ENCODE results near the gene MRAS.

The MRAS gene

GRCh38 chr3:138340511-138340910 is 7.9 kb upstream of the MRAS start:
- no peak for DNase-seq (ENCODE audit: low spot score)

DNA sequence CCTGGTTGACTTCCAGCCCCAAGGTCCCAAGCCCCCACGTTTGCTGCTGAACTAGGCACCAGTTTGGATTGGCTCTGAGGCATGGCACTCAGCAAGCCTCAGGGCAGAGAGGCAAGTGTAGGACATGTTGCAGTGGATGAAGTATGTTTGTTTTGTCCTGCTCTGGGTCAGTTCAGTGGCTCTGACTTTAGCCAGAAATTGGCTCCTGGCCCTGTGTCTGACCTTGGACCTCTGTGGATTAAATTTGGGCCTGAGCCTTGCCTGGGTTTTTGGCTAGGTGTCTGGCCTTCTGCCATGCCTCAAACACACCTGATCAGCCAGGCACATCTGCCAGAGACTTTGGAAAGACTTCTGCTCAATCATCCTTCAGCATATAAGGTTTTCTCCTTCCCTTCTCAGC is 3.6 kb upstream of the MRAS start:
- no peak for DNase-seq (ENCODE audit: low spot score)

DNA sequence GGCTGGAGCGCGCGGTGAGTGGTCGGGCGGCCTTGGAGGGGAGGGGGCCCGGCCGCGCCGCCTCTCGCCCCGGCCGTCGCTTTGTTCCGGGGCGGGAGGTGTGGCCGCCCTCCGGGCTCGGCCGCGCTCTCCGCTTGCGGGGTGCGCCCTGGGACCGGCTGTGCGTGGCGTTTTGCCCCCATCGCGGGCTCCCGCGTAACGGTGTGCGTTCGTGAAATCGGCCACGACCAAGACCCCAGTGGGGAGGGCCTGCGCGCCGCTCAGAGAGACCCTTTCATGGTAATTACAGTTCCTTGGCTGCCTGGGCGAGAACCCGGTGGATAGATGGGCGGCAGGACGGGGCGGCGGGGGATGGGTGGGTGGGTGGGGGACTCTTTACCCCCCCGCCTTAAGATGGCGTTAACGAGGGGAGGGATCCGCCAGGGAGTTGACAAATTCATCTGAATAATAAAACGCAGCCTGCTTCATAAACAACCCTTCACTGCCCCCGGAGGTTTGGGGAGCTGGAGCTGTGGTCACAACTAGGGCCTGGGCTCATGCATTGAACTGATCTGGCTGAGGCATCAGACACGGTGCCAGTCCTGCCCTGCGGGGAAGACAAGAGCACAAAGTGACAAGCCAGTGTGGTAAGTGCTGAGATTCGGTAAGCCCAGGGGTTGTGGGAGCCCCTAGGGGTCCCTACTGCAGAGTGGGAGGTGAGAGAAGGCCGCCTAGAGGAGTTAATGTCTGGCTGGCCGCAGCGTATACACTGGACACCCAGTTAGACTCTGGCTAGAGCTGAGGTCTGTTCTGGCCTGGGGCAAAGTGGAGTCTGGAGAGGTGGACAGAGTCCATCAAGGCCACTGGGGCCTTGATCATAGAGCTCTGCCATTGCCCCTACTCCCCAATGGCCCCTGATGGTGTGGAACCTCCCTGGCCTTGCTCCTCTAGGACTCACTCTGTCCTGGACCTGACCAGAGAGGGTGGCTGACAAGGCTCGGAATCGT is 668 bp downstream of the MRAS start:
- DNase-seq (ENCODE audit: low spot score), result peak; percentile 50

GRCh38 chr3:138349926-138350665 is 1.7 kb downstream of the MRAS start:
- DNase-seq (ENCODE audit: low spot score), result no peak

GRCh38 chr3:138351151-138351550 is 2.8 kb downstream of the MRAS start:
- no peak for DNase-seq (ENCODE audit: low spot score)

- DNase-seq (ENCODE audit: low spot score), result no peak
Observed at GRCh38 chr3:138351916-138352550, 3.7 kb downstream of the MRAS start.

DNA sequence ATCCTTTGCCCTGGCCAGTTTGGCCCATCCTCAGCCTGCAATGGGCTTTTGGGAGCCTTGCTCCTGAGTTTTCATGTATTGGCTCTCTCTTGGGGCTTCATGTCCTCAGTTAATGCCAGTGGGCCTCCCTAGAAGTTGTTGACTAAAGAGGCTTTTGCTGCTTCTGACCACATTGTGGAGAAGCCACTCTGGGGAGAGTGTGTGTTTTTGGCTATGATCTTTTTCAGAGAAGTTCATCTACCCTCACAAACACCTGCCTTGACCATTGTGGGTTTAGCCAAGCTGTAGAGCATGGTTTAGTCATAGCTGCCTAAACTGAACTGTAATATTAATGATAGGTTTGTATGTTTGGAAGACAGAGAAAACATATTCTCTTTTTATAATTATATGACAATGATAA is 6.0 kb downstream of the MRAS start:
- DNase-seq (ENCODE audit: low spot score), result no peak

- no peak for DNase-seq (ENCODE audit: low spot score)
Observed at GRCh38 chr3:138355071-138355470, 6.7 kb downstream of the MRAS start.

DNA sequence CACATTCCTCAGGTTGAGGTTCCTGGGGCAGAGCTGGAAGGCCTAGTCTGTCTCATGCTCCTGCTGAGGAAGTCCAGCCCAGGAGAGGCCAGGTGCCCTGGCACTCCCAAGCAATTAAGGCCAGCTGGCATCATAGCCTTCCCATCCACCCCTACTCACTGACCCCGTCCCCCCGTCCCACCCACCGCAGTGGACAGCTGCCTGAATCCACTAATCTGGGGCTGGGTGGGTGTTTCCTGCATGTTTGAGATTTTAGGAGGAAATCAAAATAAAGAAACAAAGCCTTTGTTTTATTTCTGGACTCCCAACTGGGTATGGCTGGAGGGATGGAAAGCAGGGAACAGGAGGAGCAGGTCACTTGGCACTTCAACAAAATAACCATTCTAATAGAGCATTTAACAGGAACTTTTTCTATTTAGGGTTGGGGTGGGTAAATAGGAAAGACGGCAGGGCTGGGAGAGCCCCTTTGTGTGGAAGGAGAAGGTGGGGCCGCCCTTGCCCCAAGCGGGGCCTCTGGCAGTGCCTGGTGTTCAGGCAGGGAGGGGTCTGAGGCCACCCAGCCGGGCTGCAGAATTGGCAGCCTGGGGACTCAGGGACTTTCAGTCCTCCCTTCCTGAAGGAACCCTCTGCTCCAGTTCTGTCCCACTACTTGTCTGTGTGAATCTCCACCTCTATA is 8.5 kb downstream of the MRAS start:
- no peak for DNase-seq (ENCODE audit: low spot score)

DNA sequence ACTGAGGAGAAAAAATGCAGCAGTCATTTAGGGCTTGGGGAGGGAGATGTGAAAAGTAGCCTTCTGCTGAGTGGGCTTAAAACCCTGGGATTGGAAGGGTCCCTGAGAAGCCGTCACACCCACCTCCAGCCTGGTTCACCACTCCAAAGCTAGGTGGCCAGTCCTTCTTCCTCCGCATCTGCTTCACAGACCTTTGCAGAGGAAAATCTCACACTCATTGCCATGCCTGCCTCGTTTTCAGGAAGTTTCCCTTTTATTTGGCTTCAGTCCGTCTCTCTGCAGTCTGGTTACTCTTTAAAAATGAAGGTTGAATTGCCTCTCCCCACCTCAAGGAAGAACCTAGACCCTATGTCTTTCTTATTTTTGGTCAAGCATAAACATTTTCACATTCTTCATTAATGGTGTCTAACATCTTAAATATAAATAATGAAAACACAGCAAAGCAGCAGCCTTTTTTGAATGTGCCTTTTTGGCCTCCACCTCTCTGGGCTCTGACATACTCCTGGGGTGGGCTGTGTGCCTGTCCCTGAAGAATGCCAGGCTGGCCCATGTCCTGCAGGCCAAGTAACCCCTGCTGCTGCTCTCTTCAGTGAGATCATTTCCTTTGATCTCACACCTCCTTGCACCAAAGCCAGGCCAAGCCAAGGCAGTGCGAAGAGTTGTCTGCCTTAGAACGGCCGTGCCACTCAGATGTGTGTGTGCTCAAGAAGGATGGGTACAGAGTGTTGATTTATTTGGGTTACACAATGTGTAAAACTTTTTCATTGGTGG is 11.0 kb downstream of the MRAS start:
- no peak for DNase-seq (ENCODE audit: low spot score)

GRCh38 chr3:138359919-138360868 is 11.8 kb downstream of the MRAS start:
- DNase-seq (ENCODE audit: low spot score), result no peak

GRCh38 chr3:138360869-138361525 is 12.6 kb downstream of the MRAS start:
- DNase-seq (ENCODE audit: low spot score), result no peak

- no peak for DNase-seq (ENCODE audit: low spot score)
Observed at GRCh38 chr3:138361561-138361971, 13.2 kb downstream of the MRAS start.

GRCh38 chr3:138362538-138362937 is 14.2 kb downstream of the MRAS start:
- no peak for DNase-seq (ENCODE audit: low spot score)

- no peak for DNase-seq (ENCODE audit: low spot score)
Observed at GRCh38 chr3:138363322-138363721, 14.9 kb downstream of the MRAS start.

DNA sequence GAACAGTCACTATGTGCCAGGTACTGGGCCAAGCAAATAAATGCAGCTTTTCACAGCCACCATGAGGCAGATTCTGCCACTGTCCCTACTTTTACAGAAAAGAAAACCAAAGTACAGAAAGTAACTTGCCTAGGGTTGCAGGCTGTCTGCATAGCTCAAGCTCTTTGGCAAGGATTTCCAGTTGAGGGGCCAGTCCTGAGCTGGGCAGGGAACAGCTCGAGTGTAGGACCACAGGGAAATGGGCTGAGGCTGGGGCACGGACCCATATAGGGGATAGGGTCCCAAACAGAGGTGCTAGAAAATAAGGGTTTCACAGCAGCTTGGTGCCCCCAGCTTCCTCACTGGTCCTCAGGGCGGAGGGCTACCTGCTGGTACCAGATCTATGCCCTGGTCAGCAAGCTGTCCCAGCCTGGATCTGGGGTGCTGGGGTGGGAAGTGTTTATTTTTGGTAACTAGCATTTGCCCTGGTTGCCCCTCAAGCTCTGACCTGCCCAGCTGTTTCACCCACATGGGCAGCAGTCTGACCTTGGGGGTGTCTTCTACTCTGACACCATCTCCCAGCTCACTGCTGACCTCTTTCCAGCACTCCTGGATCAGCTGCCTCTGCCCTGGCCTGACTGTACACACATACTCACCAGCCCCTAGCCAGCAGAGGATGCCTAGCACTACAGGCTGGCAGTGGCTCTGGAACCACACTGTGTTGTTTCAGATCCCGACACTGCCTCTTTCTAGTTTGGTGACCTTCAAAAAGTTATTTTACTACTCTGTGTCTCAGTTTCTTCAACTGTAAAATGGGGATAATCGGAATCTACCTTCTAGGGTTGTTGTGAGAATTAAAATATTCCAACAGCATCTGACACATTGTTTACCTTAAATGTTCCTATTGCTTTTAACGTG is 16.2 kb downstream of the MRAS start:
- no peak for DNase-seq (ENCODE audit: low spot score)

GRCh38 chr3:138365253-138365555 is 16.8 kb downstream of the MRAS start:
- DNase-seq (ENCODE audit: low spot score), result no peak

- DNase-seq (ENCODE audit: low spot score), result no peak
Observed at GRCh38 chr3:138366006-138366759, 17.8 kb downstream of the MRAS start.
